ENCODE data around the gene SLC15A3. TPM values are rescaled to one million over a fixed set of nuclear protein-coding genes. Genes with fewer than 3 reads are reported as not detected.

SLC15A3 gene
- polyA plus RNA-seq, 1 experiment = 4.8 TPM

GRCh38 chr11:60934124-60934789 lies 17.7 kb downstream of the SLC15A3 start:
- no peak for TF ChIP-seq CTCF (IDR thresholded peaks at IDR 0.05; ENCODE audit: low read depth, low read length)
- Histone ChIP-seq H3K9me3 (ENCODE audit: control insufficient read depth, insufficient read depth, low read length) (no peaks in the 10 kb centered on the region), H3K4me3 (ENCODE audit: low read depth, low read length) (no peak overlapping the region), H3K27ac (ENCODE audit: low read depth, low read length) (no peak overlapping the region), H3K27me3 (ENCODE audit: control insufficient read depth, insufficient read depth, low read length) (no peaks in the 10 kb centered on the region)
- CTCF ChIA-PET = no interaction called here
- no peak for DNase-seq (ENCODE audit: low read depth, low spot score)
- POLR2A ChIA-PET = no interaction called here

- no peak overlapping the region for H3K4me3 ChIP-seq (ENCODE audit: low read depth, low read length)
- DNase-seq (ENCODE audit: low read depth, low spot score) = no peak
- no peaks in the 10 kb centered on the region for H3K9me3 ChIP-seq (ENCODE audit: control insufficient read depth, insufficient read depth, low read length)
- CTCF ChIA-PET = no interaction called here
- POLR2A ChIA-PET = no interaction called here
- no peak overlapping the region for H3K27ac ChIP-seq (ENCODE audit: low read depth, low read length)
- H3K27me3 ChIP-seq (ENCODE audit: control insufficient read depth, insufficient read depth, low read length) = no peaks in the 10 kb centered on the region
- TF ChIP-seq CTCF (IDR thresholded peaks at IDR 0.05; ENCODE audit: low read depth, low read length) = no peak
Measured at GRCh38 chr11:60933416-60934123, 18.4 kb downstream of the SLC15A3 start.

GRCh38 chr11:60932605-60933356 lies 19.2 kb downstream of the SLC15A3 start:
- Histone ChIP-seq H3K4me3 (ENCODE audit: low read depth, low read length) (no peak overlapping the region), H3K9me3 (ENCODE audit: control insufficient read depth, insufficient read depth, low read length) (no peaks in the 10 kb centered on the region), H3K27ac (ENCODE audit: low read depth, low read length) (peak overlapping the region; percentile 11), H3K27me3 (ENCODE audit: control insufficient read depth, insufficient read depth, low read length) (no peaks in the 10 kb centered on the region)
- DNase-seq (ENCODE audit: low read depth, low spot score) = no peak
- ChIA-PET CTCF (no interaction called here), POLR2A (no interaction called here)
- TF ChIP-seq CTCF (IDR thresholded peaks at IDR 0.05; ENCODE audit: low read depth, low read length) = no peak

GRCh38 chr11:60931917-60932316 lies 20.1 kb downstream of the SLC15A3 start:
- POLR2A ChIA-PET = interaction anchor here (0.8 kb wide), 1 partner anchor 230 kb away, joined by 3 read pairs; no protein-coding TSS in a partner anchor
- CTCF ChIA-PET = interaction anchor here (0.9 kb wide), 1 partner anchor 32 kb away, joined by 3 read pairs; no protein-coding TSS in a partner anchor
- Histone ChIP-seq H3K9me3 (ENCODE audit: control insufficient read depth, insufficient read depth, low read length) (no peaks in the 10 kb centered on the region), H3K27ac (ENCODE audit: low read depth, low read length) (no peak overlapping the region), H3K4me3 (ENCODE audit: low read depth, low read length) (no peak overlapping the region), H3K27me3 (ENCODE audit: control insufficient read depth, insufficient read depth, low read length) (no peaks in the 10 kb centered on the region)
- DNase-seq (ENCODE audit: low read depth, low spot score) = no peak
- no peak for TF ChIP-seq CTCF (IDR thresholded peaks at IDR 0.05; ENCODE audit: low read depth, low read length)

GRCh38 chr11:60930394-60930793 lies 21.6 kb downstream of the SLC15A3 start:
- Histone ChIP-seq H3K9me3 (ENCODE audit: control insufficient read depth, insufficient read depth, low read length) (no peaks in the 10 kb centered on the region), H3K4me3 (ENCODE audit: low read depth, low read length) (no peak overlapping the region), H3K27me3 (ENCODE audit: control insufficient read depth, insufficient read depth, low read length) (no peaks in the 10 kb centered on the region), H3K27ac (ENCODE audit: low read depth, low read length) (no peak overlapping the region)
- TF ChIP-seq CTCF (IDR thresholded peaks at IDR 0.05; ENCODE audit: low read depth, low read length) = no peak
- DNase-seq (ENCODE audit: low read depth, low spot score) = no peak
- ChIA-PET CTCF (no interaction called here), POLR2A (no interaction called here)
